HepG2 (cell line): ENCODE measurements around the gene LARP4. TPM values are rescaled to one million over a fixed set of nuclear protein-coding genes. Genes with fewer than 3 reads are reported as not detected.

Experiments used
- ATAC-seq: fragments of 200-7000 bp; cut with Tn5 transposase; 3 replicates; pipeline ENCODE4 v1.9.1; 2020; ENCODE audit warnings: mild to moderate bottlenecking, moderate library complexity
- BruUV-seq: library from RNA; stranded (reverse); fragments of 400-500 nt; replicated peaks from 2 replicates; lab custom pipeline; 2021; lab: Mats Ljungman, UMichigan
- CTCF ChIA-PET: fragments of 300-600 bp; formaldehyde crosslinking; extraction: SDS; loops from one replicate; lab custom pipeline; 2021; ENCODE audit warnings: low total read pairs, inconsistent platforms, low intra/inter-chr PET ratio; lab: Yijun Ruan, JAX
- POLR2A ChIA-PET: fragments of 350-600 bp; sonication (Branson Sonifier 250); formaldehyde crosslinking; loops from one replicate; lab custom pipeline; 2020; ENCODE audit warnings: antibody characterized with exemption, inconsistent platforms; lab: Yijun Ruan, JAX
- DNase-seq: peaks from one replicate; pipeline ENCODE4 v3.0.0-alpha.2; 2015; ENCODE audit warnings: low spot score
- FAIRE-seq: peaks from 3 replicates; lab custom pipeline; 2011; peaks lifted over from hg19 to GRCh38; lab: Jason Lieb, UNC
- H2AFZ ChIP-seq: one replicate; pipeline ENCODE4 v1.6.1; 2011; ENCODE audit warnings: low read length, inconsistent platforms
- H3K27ac ChIP-seq: fragments of 300-600 bp; 3 replicates; pipeline ENCODE4 v1.8.0; 2011; ENCODE audit warnings: mixed run types, mild to moderate bottlenecking, mixed read lengths, low read length, inconsistent platforms; ENCODE audit not compliant: insufficient read depth; ENCODE audit errors: extremely low read length
- H3K27me3 ChIP-seq, 2 experiments: fragments of 200-600 bp in 1 of 2; 2 replicates in 1 of 2; 3 replicates in 1 of 2; pipeline versions ENCODE4 v1.6.0 to v1.8.0; 2011; ENCODE audit warnings: low read length in 2 of 2, mild to moderate bottlenecking in 2 of 2, moderate library complexity in 2 of 2, inconsistent platforms in 1 of 2; ENCODE audit not compliant: insufficient read depth in 2 of 2, control insufficient read depth in 1 of 2
- H3K36me3 ChIP-seq, 2 experiments: fragments of 200-600 bp in 1 of 2; replicated peaks in 1 of 2; 2 replicates in 1 of 2; 3 replicates in 1 of 2; pipeline versions ENCODE4 v1.5.1 to v1.8.0; 2011; ENCODE audit warnings: low read length in 2 of 2, inconsistent platforms in 1 of 2; ENCODE audit not compliant: insufficient read depth in 2 of 2, control insufficient read depth in 1 of 2
- H3K4me1 ChIP-seq: 2 replicates; pipeline ENCODE4 v1.5.1; 2012; ENCODE audit warnings: low read length, inconsistent platforms; ENCODE audit not compliant: insufficient read depth
- H3K4me2 ChIP-seq: 2 replicates; pipeline ENCODE4 v1.6.0; 2011; ENCODE audit warnings: low read depth, low read length, inconsistent platforms
- H3K4me3 ChIP-seq, 3 experiments: fragments of 200-600 bp in 1 of 3; sonication (generic), shearing (Covaris generic) in 1 of 3; replicated peaks in 1 of 3; 2 replicates each; pipeline ENCODE4 v1.5.1; 2011 to 2016; ENCODE audit warnings: low read length in 3 of 3, inconsistent platforms in 2 of 3, low read depth in 2 of 3, mild to moderate bottlenecking in 2 of 3, control low read depth in 1 of 3, mixed read lengths in 1 of 3; ENCODE audit not compliant: insufficient read depth in 1 of 3
- H3K79me2 ChIP-seq: one replicate; pipeline ENCODE4 v1.6.1; 2011; ENCODE audit warnings: low read length, inconsistent platforms; ENCODE audit not compliant: insufficient read depth
- H3K9ac ChIP-seq: 2 replicates; pipeline ENCODE4 v1.6.0; 2011; ENCODE audit warnings: mild to moderate bottlenecking, low read depth, low read length, inconsistent platforms; ENCODE audit not compliant: insufficient read depth
- H3K9me3 ChIP-seq: 2 replicates; pipeline ENCODE4 v1.5.1; 2012; ENCODE audit warnings: mild to moderate bottlenecking, low read length
- H4K20me1 ChIP-seq: 2 replicates; pipeline ENCODE4 v1.6.0; 2011; ENCODE audit warnings: inconsistent platforms, mild to moderate bottlenecking, low read length, moderate library complexity; ENCODE audit not compliant: insufficient read depth
- MBNL3 ChIP-seq: fragments of 250-450 bp; sonication (Bioruptor Pico); conservative IDR thresholded peaks from 2 replicates; pipeline ENCODE4 v1.8.0; 2022; ENCODE audit warnings: mild to moderate bottlenecking, inconsistent platforms
- RBFOX2 ChIP-seq: fragments of 200-400 bp; formaldehyde crosslinking; IDR thresholded peaks from 2 replicates; pipeline ENCODE4 v1.6.1; 2017; ENCODE audit warnings: low read depth, mild to moderate bottlenecking, low read length
- SATB2 ChIP-seq: sonication (generic); formaldehyde crosslinking; IDR thresholded peaks from 2 replicates; pipeline ENCODE4 v1.5.0; 2020; ENCODE audit warnings: missing genetic modification reagents
- SSRP1 ChIP-seq: IDR thresholded peaks from 2 replicates; pipeline ENCODE4 v1.6.1; 2016; ENCODE audit warnings: control low read depth
- STAG1 ChIP-seq: sonication (generic); formaldehyde crosslinking; IDR thresholded peaks from 2 replicates; pipeline ENCODE4 v1.4.0; 2020; ENCODE audit warnings: missing genetic modification reagents
- TRIM24 ChIP-seq: sonication (generic); formaldehyde crosslinking; IDR thresholded peaks from 2 replicates; pipeline ENCODE4 v1.8.0; 2022; ENCODE audit warnings: mild to moderate bottlenecking, missing genetic modification reagents
- ZFP36L2 ChIP-seq: sonication (generic); formaldehyde crosslinking; IDR thresholded peaks from 2 replicates; pipeline ENCODE4 v1.4.0; 2020; ENCODE audit warnings: missing genetic modification reagents
- ZNF263 ChIP-seq: sonication (generic); formaldehyde crosslinking; IDR thresholded peaks from 2 replicates; pipeline ENCODE4 v1.4.0; 2020; ENCODE audit warnings: missing genetic modification reagents
- ZSCAN9 ChIP-seq: IDR thresholded peaks from 2 replicates; pipeline ENCODE4 v1.6.1; 2016; ENCODE audit warnings: borderline replicate concordance
- WGBS: methylation state at CpG from one replicate; pipeline ENCODE4 v1.1.6; 2017; ENCODE audit warnings: low lambda C conversion rate; 5-methylcytosine and 5-hydroxymethylcytosine counted together
- in situ Hi-C: cut with HindIII; loops from 2 replicates; pipeline ENCODE4 v1.10.0; 2017; ENCODE audit warnings: low pct_unique_long_range_greater_than_20kb; ENCODE audit not compliant: extremely low pct_ligation_motif_present
- intact Hi-C: fragments of 100-400 bp; cut with micrococcal nuclease; formaldehyde crosslinking; loops from one replicate; pipeline ENCODE4 v1.10.0; 2022; ENCODE audit not compliant: unreplicated experiment
- polyA plus RNA-seq, 8 experiments: library from polyadenylated mRNA; depleted of rRNA in 3 of 8; stranded (reverse) in 7 of 8; unstranded in 1 of 8; fragments of >200 nt; fragmentation: Illumina TruSeq in 4 of 8; extraction: Trizol in 4 of 8; gene quantifications; 2 replicates each; pipeline versions ENCODE4 v1.2.1 to v1.2.3, GENCODE V29; 2011 to 2016; ENCODE audit warnings: low read depth in 4 of 8, missing spikeins in 1 of 8, mixed read lengths in 1 of 8; ENCODE audit not compliant: insufficient read depth in 1 of 8
- total RNA-seq, 5 experiments: library from RNA; depleted of rRNA; stranded (reverse); fragments of >200 nt; fragmentation: Illumina TruSeq; extraction: Trizol; gene quantifications; 2 replicates each; pipeline ENCODE4 v1.2.3, GENCODE V29; 2016; ENCODE audit warnings: low read depth in 1 of 5
- TF ChIP-seq, protein P1 (sequence below): sonication (generic); formaldehyde crosslinking; IDR thresholded peaks from 2 replicates; pipeline ENCODE4 v1.4.0; 2020; ENCODE audit warnings: missing genetic modification reagents
- TF ChIP-seq, protein P2 (sequence below): sonication (generic); formaldehyde crosslinking; IDR thresholded peaks from 2 replicates; pipeline ENCODE4; 2020; ENCODE audit warnings: missing genetic modification reagents, mild to moderate bottlenecking, borderline replicate concordance

LARP4 gene
- total and polyA plus RNA-seq, 2 of the 13 experiments (the other 11 are each of a cell fraction or from before 2014, with no cell fraction given): 16.4 to 42.7 TPM

DNA sequence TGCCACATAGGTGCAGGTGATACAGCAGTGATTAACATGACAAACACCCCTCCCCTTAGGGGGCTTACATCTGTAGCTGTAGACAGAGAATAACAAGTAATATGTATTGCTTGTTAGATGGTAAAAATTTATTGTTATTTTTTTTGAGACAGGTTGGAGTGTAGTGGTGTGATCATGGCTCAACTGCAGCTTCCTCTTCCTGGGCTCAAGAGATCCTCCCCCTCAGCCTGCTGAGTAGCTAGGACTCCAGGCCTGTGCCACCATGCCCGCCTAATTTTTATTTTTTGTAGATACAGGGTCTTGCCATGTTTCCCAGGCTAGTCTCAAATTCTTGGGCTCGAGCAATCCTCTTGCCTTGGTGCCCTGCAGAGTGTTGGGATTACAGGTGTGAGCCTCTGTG lies 123.9 kb downstream of the LARP4 start:
- peaks cover 94% of the 10 kb centered on the region for H3K4me1 ChIP-seq
- no peak for DNase-seq
- H3K9ac ChIP-seq: no peak overlapping the region
- intact Hi-C loops: loop anchor here (1.0 kb wide), 1 partner anchor 9 kb away; no protein-coding TSS in a partner anchor
- ChIA-PET POLR2A (interaction anchor here (1.1 to 3.8 kb wide), 4 partner anchors 8 to 23 kb away, joined by 3 to 27 read pairs (median 15); partner anchors contain the start of gene DIP2B), CTCF (no interaction called here)
- no peak for TF ChIP-seq ZSCAN9 (CRISPR knock-in tag)
- TF ChIP-seq STAG1: no peak
- TF ChIP-seq SSRP1 (CRISPR knock-in tag): no peak
- no peak for TF ChIP-seq RBFOX2
- no peak for TF ChIP-seq ZFP36L2 (CRISPR knock-in tag)
- no peak for TF ChIP-seq SATB2 (CRISPR knock-in tag)
- TF ChIP-seq, protein P1, sequence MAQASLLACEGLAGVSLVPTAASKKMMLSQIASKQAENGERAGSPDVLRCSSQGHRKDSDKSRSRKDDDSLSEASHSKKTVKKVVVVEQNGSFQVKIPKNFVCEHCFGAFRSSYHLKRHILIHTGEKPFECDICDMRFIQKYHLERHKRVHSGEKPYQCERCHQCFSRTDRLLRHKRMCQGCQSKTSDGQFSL (CRISPR knock-in tag): no peak
- TF ChIP-seq, protein P2, sequence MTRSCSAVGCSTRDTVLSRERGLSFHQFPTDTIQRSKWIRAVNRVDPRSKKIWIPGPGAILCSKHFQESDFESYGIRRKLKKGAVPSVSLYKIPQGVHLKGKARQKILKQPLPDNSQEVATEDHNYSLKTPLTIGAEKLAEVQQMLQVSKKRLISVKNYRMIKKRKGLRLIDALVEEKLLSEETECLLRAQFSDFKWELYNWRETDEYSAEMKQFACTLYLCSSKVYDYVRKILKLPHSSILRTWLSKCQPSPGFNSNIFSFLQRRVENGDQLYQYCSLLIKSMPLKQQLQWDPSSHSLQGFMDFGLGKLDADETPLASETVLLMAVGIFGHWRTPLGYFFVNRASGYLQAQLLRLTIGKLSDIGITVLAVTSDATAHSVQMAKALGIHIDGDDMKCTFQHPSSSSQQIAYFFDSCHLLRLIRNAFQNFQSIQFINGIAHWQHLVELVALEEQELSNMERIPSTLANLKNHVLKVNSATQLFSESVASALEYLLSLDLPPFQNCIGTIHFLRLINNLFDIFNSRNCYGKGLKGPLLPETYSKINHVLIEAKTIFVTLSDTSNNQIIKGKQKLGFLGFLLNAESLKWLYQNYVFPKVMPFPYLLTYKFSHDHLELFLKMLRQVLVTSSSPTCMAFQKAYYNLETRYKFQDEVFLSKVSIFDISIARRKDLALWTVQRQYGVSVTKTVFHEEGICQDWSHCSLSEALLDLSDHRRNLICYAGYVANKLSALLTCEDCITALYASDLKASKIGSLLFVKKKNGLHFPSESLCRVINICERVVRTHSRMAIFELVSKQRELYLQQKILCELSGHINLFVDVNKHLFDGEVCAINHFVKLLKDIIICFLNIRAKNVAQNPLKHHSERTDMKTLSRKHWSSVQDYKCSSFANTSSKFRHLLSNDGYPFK (CRISPR knock-in tag): no peak
- no peak for TF ChIP-seq ZNF263 (CRISPR knock-in tag)
- TF ChIP-seq MBNL3 (CRISPR knock-in tag): no peak
- no peak for TF ChIP-seq TRIM24
- H3K9me3 ChIP-seq: no peaks in the 10 kb centered on the region
- 0 out of 5 replicates have a peak, but pooled peaks cover 0 to 4% of the 10 kb centered on the region in 2 experiments for H3K36me3 ChIP-seq
- no peak overlapping the region for H3K4me2 ChIP-seq
- no peaks in the 10 kb centered on the region for H3K27me3 ChIP-seq
- peak overlapping the region; percentile 99 for H3K27ac ChIP-seq
- no peak overlapping the region for H3K4me3 ChIP-seq
- no peak for FAIRE-seq
- H3K79me2 ChIP-seq: peaks cover 89% of the 10 kb centered on the region
- in situ Hi-C loops: no loop called here
- H2AFZ ChIP-seq: no peak overlapping the region
- no TSS peak for BruUV-seq
- no peak for ATAC-seq
- H4K20me1 ChIP-seq: no peaks in the 10 kb centered on the region
- WGBS: 93% methylated on average over 2 of the region's 2 CpGs
